ENCODE data around the gene LPAR6. TPM values are rescaled to one million over a fixed set of nuclear protein-coding genes. Genes with fewer than 3 reads are reported as not detected.

Gene LPAR6
- total and polyA plus RNA-seq, 7 donors: 4.1 to 11.0 (median 5.8) TPM

- WGBS, 3 donors: 12 to 14% (median 13%) methylated on average over 3 of the region's 3 CpGs
- Histone ChIP-seq H3K4me1 (peaks cover 22% of the 10 kb centered on the region), H3K27me3 (ENCODE audit: insufficient read depth in 3 of 3, low read length in 2 of 3) (no peaks in the 10 kb centered on the region), H3K36me3 (ENCODE audit: insufficient read depth in 1 of 2, low read depth in 1 of 2) (no peaks in the 10 kb centered on the region), H3K27ac (peak overlapping the region; percentile 14), H3K4me3 (no peak overlapping the region), H3K9me3 (no peaks in the 10 kb centered on the region)
- DNase-seq (peak; percentile 56 to 65), ATAC-seq (peak in 3 of 4 donors; percentile 42 to 66 (median 50))
- no peak for TF ChIP-seq CTCF (IDR thresholded peaks at IDR 0.05)
- intact Hi-C loops (cut with DNase I): no loop called here
These were observed 24.5 kb upstream of the LPAR6 start for GRCh38 chr13:48437371-48437770.

GRCh38 chr13:48436661-48437288, 23.9 kb upstream of the LPAR6 start:
- Histone ChIP-seq H3K9me3 (no peaks in the 10 kb centered on the region), H3K4me1 (peaks cover 28% of the 10 kb centered on the region), H3K4me3 (no peak overlapping the region), H3K27ac (peak overlapping the region; percentile 14), H3K36me3 (ENCODE audit: insufficient read depth in 1 of 2, low read depth in 1 of 2) (no peaks in the 10 kb centered on the region), H3K27me3 (ENCODE audit: insufficient read depth in 3 of 3, low read length in 2 of 3) (no peaks in the 10 kb centered on the region)
- 71 to 72% (median 71%) methylated on average over 2 of the region's 2 CpGs for WGBS, 3 donors
- intact Hi-C loops (cut with DNase I): no loop called here
- ATAC-seq (no peak), DNase-seq (no peak)
- no peak for TF ChIP-seq CTCF (IDR thresholded peaks at IDR 0.05)

- DNase-seq: no peak
These were observed 21.3 kb upstream of the LPAR6 start for GRCh38 chr13:48434200-48434599.

GRCh38 chr13:48431987-48432615, 19.2 kb upstream of the LPAR6 start:
- no peak for DNase-seq
- Histone ChIP-seq H3K4me3 (no peak overlapping the region), H3K36me3 (ENCODE audit: insufficient read depth in 1 of 2, low read depth in 1 of 2) (no peaks in the 10 kb centered on the region), H3K4me1 (peaks cover 46% of the 10 kb centered on the region), H3K27ac (peak overlapping the region; percentile 48), H3K27me3 (ENCODE audit: insufficient read depth in 3 of 3, low read length in 2 of 3) (no peaks in the 10 kb centered on the region), H3K9me3 (no peaks in the 10 kb centered on the region)
- 5 to 18% (median 8%) methylated on average over 2 of the region's 2 CpGs for WGBS, 3 donors
- ATAC-seq: peak in 1 of 4 donors; percentile 43
- intact Hi-C loops (cut with DNase I): no loop called here
- no peak for TF ChIP-seq CTCF (IDR thresholded peaks at IDR 0.05)

More at GRCh38 chr13:48434200-48434599, 21.3 kb upstream of the LPAR6 start:
- 96 to 98% (median 97%) methylated on average over 3 of the region's 3 CpGs for WGBS, 3 donors
- H3K4me1 ChIP-seq: peaks cover 51% of the 10 kb centered on the region
- H3K4me3 ChIP-seq: no peak overlapping the region
- ATAC-seq: no peak
- H3K36me3 ChIP-seq (ENCODE audit: insufficient read depth in 1 of 2, low read depth in 1 of 2): no peaks in the 10 kb centered on the region
- no peak overlapping the region for H3K27ac ChIP-seq
- H3K27me3 ChIP-seq (ENCODE audit: insufficient read depth in 3 of 3, low read length in 2 of 3): no peaks in the 10 kb centered on the region
- H3K9me3 ChIP-seq: no peaks in the 10 kb centered on the region
- intact Hi-C loops (cut with DNase I): no loop called here
- TF ChIP-seq CTCF (IDR thresholded peaks at IDR 0.05): no peak
